ELR (cell line): ENCODE results near the gene PTPRT.

Experiments used
- DNase-seq: peaks from one replicate; pipeline ENCODE4 v3.0.0-alpha.2; 2015; ENCODE audit warnings: low read depth

Gene PTPRT

DNA sequence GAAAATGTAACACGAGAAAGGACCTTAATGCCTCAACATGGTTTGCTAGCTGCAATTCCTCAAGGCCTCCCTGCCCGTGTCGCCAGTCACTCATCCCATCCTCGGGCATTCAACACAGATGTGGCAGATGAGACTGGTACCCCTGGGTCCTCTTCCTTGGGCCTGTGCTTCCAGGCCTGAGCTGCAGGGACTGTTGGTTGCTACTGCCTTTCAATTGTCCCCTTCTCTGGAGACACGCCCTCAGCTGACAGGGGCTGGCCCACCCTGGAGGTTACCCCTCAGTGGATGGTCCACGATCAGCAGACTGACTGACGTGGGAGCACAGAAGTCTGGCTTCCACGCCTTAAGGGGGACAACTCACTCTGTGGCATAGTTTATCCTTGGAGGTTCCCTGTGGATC lies 1076.5 kb downstream of the PTPRT start:
- DNase-seq = no peak

DNA sequence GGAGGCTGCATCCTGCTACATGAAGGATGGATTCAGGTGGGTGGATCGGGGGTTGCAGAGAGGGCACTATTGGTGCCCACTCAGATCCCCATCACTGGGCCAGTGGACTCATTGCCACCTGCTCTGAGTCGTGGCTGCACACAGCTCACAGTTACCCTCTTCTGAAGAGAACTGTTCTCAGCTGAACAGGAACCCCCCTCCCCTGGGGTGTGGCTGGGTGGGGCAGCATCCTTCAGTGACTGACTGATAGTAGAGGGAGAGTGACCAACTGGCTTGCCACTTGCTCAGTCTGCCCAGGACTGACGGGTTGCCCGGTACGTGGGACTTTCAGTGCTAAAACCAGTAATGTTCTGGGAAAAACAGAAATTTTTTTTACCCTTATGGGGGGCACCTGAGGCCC lies 1077.5 kb downstream of the PTPRT start:
- DNase-seq = no peak

DNA sequence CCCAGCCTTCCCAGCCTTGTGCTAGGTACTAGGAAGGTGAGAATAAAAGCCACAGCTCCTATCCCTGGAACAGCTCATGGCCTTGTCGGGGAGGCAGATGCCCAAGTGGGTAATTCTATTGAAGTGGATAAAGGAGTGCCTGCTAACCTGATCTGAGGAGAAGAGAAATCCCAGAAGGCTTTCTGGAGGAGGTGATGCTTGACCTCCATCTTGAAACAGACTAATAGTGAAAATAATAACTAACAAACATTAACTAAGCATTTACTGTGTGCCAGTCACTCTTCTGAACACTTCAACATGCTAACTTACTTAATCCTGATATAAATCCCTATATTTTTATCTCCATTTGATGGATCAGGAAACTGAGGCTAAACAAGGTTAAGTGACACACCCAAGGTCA lies 1078.4 kb downstream of the PTPRT start:
- no peak for DNase-seq

DNA sequence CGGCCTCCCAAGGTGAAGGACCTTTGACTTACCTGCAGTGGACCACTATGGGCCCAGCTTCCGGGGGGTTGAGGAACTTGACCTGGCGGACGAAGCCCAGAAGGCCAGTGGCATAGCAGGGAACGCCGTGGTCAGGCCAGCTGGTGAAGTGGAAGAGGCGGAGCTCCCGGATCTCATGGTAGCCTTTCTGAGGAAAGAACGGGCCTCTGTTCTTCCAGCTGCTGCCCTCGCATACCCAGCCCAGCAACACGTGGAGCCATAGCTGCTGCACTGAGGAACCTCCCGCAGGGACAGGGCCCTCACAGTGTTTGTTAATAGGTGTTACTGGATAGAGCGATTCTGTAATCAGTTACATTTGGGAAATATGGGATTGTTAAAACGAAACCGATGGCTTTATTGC lies 1079.4 kb downstream of the PTPRT start:
- no peak for DNase-seq

DNA sequence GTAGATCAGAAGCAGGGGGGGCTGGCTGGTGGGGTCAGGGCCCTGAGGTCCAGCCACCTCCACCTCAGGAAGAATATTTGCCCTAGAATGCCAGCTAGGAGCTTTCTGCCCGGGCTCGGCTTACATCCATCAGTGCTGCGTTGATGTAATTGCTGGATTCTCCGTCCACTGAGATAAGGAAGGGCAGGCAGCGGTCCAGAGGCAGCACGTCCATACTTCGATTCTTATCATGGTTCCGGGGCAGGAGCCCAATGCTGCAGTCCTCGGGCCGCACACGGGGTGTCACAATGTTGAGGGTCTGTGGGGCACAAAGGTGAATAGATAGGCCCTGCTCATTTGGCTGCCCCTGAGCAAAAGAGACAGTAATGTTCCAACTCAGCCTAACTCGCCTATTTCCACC lies 1087.7 kb downstream of the PTPRT start:
- no peak for DNase-seq

DNA sequence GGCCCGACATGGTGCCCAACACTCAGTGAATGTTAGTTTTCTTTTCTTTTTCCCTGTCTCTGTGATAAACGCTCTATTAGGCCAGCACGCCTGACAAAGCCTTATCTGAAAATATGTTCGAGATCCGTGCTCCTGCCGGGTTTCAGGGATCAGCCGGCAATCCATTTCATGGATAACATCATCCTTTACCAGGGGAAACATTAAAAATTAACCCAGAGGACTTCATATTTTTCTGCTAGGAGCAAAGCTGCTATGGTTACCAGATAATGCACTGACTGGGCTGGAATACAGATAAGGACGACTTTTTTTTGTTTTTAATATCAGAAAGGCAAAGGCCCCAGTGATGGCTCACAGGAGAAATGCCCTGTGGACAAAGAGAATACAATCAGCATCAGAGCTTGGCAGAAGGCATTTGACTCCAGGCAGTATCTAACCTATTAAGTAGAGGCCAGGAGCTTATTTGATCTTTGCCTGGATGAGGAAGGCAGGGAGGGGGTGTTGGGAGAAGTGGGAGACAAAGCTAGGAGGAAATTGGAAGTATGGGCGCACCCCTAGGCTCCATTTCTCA lies 1089.5 kb downstream of the PTPRT start:
- DNase-seq = no peak

DNA sequence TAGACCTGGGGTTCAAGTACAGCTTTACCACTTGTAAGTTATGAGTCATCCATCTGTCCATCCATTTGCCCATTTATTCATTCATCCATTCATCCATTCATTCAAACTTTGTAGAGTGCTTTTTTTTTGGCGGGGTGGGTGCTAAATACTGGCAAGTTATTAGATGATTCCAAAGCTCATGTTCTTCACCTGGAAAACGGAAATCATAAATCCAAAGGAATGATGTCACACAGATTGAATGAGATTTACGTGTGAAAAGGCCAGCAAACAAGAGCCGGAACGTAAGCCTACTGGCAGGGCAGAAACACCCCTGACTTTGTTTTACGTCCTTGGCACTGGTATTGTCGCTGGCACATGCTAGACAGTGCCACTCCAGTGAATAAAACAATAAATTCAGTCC lies 1090.6 kb downstream of the PTPRT start:
- no peak for DNase-seq

DNA sequence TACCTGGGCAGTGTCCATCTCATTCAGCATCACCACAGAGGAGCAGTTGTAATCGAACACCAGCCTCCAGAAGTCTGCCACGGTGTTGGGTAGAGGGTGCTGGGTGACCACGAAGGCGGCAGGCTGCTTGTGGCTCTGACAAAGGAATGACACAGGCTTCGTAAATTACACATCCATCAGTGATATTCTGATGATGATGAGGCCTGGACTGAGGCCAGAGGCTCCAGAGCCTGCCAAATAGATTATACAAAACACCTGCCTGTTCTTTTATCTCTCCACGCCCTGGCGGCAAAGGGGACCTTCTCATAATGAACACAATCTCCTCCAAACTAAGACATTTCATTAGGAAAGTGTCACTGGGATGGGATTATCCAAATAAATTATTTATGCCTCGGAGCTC lies 1091.3 kb downstream of the PTPRT start:
- no peak for DNase-seq

DNA sequence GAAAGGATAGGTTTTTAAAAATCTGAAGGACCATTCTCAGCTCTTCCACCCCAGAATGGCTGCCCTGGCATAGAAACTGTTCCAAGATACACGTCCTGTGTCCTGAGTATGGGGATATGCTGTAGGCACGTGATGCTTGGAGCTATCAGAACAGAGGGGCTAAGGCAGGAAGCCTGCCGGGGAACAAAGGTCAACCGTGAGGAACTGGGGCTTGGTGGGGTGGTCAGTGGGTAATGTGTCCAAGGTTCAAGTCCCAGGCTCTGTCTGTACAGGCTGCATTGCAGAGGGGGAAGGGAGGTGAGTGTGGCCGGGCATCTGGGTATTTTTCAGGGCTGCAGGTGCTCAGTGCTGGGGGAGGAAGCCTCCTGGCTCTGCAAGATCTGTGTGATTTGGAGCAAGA lies 1092.0 kb downstream of the PTPRT start:
- DNase-seq = no peak

DNA sequence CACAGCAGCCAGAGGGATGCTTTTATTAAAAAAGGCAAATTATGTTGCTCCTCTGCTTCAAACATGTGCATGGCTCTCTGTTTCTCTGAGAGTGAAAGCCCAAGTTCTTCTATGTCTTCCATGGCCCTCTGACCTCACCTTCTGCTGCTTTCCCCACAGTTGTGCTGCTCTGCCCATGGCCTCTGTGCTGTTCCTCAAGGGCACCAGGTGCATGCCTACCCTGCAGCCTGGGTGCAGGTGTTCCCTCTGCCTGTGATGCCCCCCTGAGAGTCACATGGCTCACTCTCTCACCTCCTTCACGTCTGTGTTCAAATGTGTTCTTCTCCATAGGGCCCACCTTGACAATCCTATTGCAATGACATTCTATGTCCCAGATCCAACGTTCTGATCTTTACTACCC lies 1094.5 kb downstream of the PTPRT start:
- no peak for DNase-seq

DNA sequence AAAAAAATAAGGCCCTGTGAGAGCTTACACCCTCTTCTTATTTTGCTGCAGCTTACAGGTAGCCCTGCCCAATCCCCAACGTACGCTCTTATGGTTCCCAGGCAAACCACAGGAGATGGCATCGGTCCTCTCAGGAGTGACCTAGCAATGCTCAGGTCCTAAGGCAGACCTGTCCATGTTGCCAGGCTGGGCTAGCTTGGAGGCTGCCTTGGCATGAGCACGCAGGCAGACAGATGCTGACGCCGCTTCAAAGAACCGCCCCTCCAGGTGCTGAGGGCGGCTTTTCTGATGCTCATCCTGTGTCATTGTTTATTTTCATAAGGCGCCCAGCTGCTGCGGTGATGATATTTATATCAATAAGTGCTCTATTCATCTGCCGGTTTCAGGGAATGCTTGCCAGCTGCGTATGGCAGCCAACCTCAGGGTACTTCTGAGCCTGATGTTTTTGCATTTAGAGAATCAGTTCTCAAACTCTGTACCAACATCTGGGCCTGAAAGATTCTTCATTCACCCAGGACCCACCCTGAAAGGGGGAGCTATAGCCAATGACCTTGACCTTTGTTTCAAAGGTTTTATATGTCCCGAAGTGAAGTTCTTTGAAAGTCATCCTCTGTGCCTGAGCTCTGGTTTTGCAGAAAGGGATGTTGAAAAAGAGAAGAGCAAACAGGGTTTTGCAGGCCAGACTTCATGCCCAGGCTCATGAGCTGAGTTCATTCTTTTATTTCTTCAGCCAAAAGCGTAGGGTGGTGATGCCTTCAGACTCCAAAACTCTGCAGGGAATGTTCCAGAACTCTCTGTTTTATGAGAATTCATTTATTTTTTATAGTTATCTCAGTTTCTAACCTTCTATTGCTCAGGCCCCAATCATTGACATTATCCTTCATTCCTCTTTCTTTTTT lies 1095.9 kb downstream of the PTPRT start:
- DNase-seq = no peak

DNA sequence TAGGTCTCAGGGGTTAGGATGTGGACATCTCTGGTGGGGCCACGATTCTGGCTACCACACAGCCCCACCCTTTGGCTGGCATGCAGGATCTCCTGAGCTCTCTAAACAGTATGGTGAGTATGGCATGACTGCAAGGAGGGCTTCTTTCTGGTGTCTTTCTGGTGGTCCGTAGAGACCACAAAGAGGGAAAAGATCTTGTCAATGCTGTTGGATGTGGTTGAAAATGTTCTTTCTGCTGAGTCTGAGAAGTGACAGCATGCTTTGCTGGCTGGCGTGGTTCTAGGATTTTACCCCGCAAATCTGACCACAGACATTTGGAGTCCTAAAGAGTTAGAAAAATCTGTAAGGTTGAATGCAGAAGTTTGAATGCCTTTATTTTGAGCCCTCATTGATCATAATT lies 1096.7 kb downstream of the PTPRT start:
- no peak for DNase-seq

DNA sequence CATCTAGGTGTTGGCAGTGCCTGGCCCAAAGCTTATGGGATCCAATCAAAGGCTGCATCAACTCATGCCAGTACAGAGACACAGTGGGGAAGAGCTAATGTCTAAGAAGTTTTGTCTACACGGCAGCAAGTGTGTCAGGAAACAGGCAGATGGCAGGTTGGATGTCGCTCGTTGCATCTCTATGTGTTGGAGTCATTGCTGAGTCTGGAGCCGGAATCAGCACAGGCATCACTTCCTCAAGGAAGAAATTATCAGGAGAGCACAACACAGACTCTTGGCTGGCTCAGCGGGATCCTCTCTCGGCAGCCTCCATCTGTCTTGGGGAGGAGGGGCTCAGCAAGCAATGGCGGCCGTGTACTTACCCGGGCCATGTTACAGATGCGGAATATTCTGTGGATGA lies 1104.3 kb downstream of the PTPRT start:
- no peak for DNase-seq

DNA sequence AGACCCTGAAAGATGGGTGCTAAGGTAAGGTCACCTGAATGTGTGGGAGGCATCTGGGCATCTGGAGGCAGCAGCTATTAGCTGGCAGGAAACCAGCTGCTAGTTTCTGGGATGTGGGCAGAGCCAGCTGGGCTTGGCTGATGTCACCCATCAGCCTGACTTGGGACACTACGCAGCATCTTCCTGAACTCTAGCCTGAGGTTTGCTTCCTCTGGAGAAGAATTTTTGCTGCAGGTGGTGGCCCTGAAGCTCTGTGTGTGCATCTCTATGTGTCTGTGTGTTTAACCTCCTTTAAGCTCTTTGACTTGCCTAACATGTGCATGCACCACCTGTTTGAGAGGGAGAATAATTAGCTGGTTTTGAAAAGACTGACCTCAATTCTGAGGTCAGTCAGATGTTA lies 1106.4 kb downstream of the PTPRT start:
- no peak for DNase-seq

DNA sequence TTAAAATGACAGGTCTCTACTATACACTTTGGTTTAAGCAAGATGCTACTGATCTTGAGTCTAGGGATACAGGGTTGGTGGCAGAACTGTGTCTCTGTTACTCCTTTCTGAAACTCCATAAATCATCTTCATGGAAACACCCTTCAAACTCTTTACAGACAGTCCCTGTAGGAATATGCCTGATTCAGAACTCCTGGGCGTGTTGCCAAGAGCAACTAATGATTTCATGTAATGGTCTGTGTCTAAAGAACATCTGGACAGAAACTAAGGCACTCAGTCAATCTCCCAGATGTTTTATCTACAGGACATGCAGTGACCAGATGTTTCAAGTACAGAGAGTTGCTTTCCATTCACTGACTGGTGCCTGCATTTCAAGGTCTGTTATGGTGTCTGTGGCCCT lies 1107.1 kb downstream of the PTPRT start:
- no peak for DNase-seq

DNA sequence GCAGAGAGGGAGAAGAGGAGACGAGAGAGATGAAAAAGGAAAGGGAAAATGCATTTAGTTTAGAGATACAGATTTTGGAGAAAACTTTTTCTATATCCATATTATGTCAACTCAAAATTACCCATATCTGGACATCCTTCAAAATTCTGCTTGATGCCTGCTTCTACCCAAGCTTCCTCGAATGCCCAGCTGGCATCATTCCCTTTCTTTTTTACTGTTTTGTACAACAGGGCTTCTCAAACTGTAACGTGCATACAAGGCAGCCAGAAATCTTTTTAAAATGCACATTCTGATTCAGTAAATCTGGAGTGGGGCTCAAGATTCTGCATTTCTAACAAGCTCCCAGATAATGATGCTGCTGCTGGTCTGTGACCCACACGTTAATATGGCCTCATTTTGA lies 1108.8 kb downstream of the PTPRT start:
- DNase-seq = no peak

DNA sequence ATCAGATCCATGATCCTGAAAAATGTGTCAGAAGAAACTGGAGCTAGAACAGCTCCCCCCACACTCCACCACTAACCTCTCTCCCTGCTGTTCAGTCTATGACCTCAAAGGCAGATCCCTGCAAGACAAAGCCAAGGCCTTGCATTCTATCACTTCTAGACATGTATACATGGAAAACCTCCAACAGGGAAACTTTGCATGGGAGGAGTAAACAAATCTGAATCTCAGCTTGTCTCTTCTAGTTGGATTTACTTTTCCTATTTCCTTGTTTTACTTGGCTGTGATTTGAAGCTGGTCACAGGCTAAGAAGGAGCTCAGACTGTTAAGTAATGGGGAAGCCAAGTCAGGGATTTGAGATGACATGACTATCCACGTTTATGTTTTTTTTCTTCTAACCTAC lies 1114.8 kb downstream of the PTPRT start:
- no peak for DNase-seq

DNA sequence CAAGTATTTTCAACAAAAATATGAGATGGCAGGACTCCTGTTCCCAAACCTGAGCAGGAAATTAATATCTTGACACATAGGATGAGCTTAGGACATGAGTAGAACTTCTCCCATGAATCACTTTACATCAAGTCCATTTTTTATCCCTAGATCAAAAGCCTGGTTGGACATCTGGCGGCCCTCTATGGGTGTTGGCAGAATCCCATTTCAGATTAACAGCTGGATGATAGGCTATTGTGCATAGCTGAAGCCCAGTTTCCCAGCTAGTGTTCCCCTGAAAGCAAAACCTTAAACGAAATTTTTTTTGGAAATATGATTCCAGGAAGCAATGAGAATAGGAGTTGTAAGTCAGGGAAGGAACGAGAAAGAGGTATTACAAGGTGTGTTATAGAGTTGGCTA lies 1122.1 kb downstream of the PTPRT start:
- no peak for DNase-seq

DNA sequence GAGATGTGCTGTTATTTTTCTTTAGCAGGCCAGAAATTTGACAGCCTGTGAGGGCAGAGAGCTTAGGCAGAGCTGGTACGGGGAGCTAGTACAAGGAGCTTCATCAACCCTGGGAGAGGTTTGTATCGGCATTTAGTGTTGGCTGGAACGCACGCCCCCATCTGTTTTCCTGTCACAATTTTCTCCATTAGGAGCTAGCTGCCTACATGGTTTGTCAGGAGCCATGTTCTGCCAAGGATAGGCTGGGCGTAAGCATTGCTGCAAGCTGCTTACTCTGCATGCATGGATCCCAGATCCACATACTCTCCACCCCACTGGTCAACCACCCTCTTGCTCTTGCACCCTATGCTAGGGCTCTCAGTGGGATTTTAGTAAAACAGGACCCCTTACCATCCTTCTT lies 1122.5 kb downstream of the PTPRT start:
- no peak for DNase-seq

DNA sequence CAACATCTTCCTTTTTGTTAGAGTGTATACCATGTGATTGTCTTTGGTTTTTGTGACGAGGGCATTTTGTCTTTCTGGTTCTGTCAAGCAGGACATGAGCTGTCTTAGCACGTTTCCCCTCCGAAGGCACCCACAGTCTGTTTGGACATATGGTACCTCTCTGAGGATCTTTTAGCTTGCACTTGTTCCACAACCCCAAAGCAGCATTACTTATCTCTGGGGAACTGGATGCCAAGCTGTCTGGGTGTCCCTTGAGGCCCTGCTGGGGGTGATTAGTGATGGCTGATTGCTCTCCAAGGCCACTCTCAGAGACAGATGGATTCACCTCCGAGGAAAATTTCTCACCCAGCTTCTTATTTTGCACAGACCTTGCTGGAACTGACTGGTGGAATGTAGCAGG lies 1126.6 kb downstream of the PTPRT start:
- no peak for DNase-seq

DNA sequence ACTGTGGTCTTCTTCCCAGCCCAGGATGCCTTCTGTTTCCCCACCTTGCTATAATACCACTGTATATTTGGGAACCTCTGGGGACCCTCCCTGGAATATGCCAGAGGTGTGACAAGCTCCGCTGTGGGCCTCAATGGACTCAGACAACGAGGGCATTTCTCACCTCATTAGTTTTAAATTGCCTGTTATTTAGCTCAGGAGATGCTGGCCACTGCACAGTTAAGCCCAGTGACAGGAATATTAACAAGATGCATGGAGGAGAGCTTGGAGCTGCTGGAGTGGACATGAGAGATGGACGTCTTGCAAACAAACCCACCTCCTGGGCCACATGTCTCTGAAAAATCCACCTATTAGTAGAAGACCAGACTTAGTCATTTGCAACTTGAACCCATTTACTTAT lies 1136.4 kb downstream of the PTPRT start:
- no peak for DNase-seq

DNA sequence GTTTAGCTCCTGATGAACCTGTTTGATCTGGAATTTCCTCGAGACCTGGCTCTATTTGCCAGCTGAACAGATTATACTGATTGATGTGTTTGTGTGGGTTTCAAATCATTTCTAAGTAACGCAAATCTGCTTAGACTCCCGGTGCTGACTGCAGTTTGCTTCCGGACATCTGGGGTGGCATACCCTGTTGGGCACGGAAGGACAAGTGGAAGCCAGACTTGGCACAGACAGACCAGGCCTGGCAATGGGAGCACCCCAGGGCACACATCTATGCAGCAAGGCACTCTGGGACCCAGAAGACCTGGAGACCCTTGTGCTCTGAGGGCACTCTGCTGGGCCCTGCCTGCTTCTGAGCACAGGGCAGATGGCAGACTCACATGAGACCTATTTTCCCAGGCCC lies 1137.8 kb downstream of the PTPRT start:
- DNase-seq = no peak

DNA sequence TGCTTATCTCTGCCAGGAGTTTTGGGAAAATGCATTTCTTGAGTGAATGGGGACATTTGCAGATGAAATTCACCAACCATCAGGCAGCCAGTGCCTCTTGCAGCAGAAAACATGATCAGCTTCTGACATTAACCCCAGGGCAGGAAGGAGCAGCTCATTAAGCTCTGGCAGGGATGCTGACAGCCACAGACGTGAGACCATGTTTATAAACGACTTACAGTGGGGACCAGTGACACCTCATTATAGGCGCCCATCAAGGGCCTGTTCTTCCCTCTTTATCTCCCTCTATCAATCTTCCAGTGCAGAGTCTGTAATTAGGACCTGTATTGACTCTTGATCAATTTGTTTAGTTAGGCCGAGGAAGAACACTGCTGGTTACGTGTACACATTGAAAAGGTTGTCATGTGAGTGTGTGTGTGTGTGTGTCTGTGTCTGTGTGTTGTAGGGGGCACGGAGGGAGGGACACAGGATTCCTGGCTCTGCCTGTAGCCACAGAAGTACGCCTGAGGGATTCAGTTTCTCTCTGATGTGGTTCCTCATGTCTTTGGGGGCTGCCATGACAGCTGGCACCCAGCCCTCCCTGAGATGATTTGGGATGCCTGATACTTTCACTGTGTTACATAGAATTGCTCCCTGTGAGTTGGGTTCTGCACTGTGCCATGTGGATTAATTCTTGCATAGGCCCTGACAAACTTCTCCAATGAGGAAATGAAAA lies 1143.2 kb downstream of the PTPRT start:
- DNase-seq = no peak
